Endothelial cell of umbilical vein (primary cell): ENCODE data around the gene ARID1B. TPM values are rescaled to one million over a fixed set of nuclear protein-coding genes. Genes with fewer than 3 reads are reported as not detected.

Experiments
- BruUV-seq: library from RNA; stranded (reverse); fragments of 400-500 nt; replicated peaks from 2 replicates; lab custom pipeline; 2021; lab: Mats Ljungman, UMichigan
- CTCF ChIA-PET: fragments of 300-600, 350-600 bp; sonication (Branson Sonifier 250); formaldehyde crosslinking; loops from one replicate; lab custom pipeline; 2021; ENCODE audit warnings: antibody characterized with exemption, inconsistent platforms; lab: Charles Lee
- POLR2A ChIA-PET: fragments of 300-600, 350-600 bp; sonication (Branson Sonifier 250); formaldehyde crosslinking; loops from one replicate; lab custom pipeline; 2021; ENCODE audit warnings: antibody characterized with exemption, inconsistent platforms; lab: Charles Lee
- DNase-seq: peaks from one replicate; pipeline ENCODE4 v3.0.0-alpha.2; 2011; ENCODE audit warnings: low read depth, low spot score
- FAIRE-seq: peaks from 2 replicates; lab custom pipeline; 2011; peaks lifted over from hg19 to GRCh38; lab: Jason Lieb, UNC
- H2AFZ ChIP-seq: 2 replicates; pipeline ENCODE4 v1.6.0; 2012; ENCODE audit warnings: low read depth, low read length, control low read depth, inconsistent platforms
- H3K27ac ChIP-seq: 2 replicates; pipeline ENCODE4 v1.5.1; 2011; ENCODE audit warnings: low read depth, mild to moderate bottlenecking, control low read depth, low read length, moderate library complexity; ENCODE audit not compliant: insufficient read depth
- H3K27me3 ChIP-seq, 2 experiments: 2 replicates each; pipeline versions ENCODE4 v1.6.0 to v1.6.1; 2011; ENCODE audit warnings: low read length in 2 of 2, mixed read lengths in 1 of 2; ENCODE audit not compliant: control insufficient read depth in 2 of 2, insufficient read depth in 2 of 2
- H3K36me3 ChIP-seq, 2 experiments: 2 replicates in 1 of 2; 3 replicates in 1 of 2; pipeline ENCODE4 v1.5.1; 2011; ENCODE audit warnings: low read length in 2 of 2, mild to moderate bottlenecking in 1 of 2, moderate library complexity in 1 of 2; ENCODE audit not compliant: control insufficient read depth in 2 of 2, insufficient read depth in 2 of 2; ENCODE audit errors: extremely low read depth in 1 of 2
- H3K4me1 ChIP-seq: 3 replicates; pipeline ENCODE4 v1.5.1; 2011; ENCODE audit warnings: mild to moderate bottlenecking, low read length; ENCODE audit not compliant: control insufficient read depth, insufficient read depth; ENCODE audit errors: extremely low read depth
- H3K4me2 ChIP-seq: 2 replicates; pipeline ENCODE4 v1.6.1; 2011; ENCODE audit warnings: low read length, control low read depth, mixed read lengths; ENCODE audit not compliant: insufficient read depth
- H3K4me3 ChIP-seq, 3 experiments: fragments of 200-600 bp in 1 of 3; sonication (generic), shearing (Covaris generic) in 1 of 3; replicated peaks in 1 of 3; 2 replicates each; pipeline ENCODE4 v1.5.1; 2011 to 2016; ENCODE audit warnings: control low read depth in 3 of 3, low read length in 3 of 3, mild to moderate bottlenecking in 2 of 3, inconsistent platforms in 1 of 3, low read depth in 1 of 3, moderate library complexity in 1 of 3; ENCODE audit not compliant: insufficient read depth in 1 of 3
- H3K79me2 ChIP-seq: 2 replicates; pipeline ENCODE4 v1.6.0; 2012; ENCODE audit warnings: low read length, inconsistent platforms; ENCODE audit not compliant: control insufficient read depth, insufficient read depth
- H3K9ac ChIP-seq: replicated peaks from 2 replicates; pipeline ENCODE3; 2011; ENCODE audit warnings: low read length, control low read depth; ENCODE audit not compliant: insufficient read depth; ENCODE audit errors: extremely low read depth
- H3K9me1 ChIP-seq: replicated peaks from 3 replicates; pipeline ENCODE4 v1.6.0; 2011; ENCODE audit warnings: mild to moderate bottlenecking, low read length; ENCODE audit not compliant: control insufficient read depth, insufficient read depth; ENCODE audit errors: extremely low read depth
- H3K9me3 ChIP-seq: replicated peaks from 2 replicates; pipeline ENCODE4 v1.5.1; 2012; ENCODE audit warnings: low read length, inconsistent platforms; ENCODE audit not compliant: control insufficient read depth, insufficient read depth
- H4K20me1 ChIP-seq: replicated peaks from 2 replicates; pipeline ENCODE3; 2011; ENCODE audit warnings: mild to moderate bottlenecking, low read length; ENCODE audit not compliant: control insufficient read depth, insufficient read depth; ENCODE audit errors: extremely low read depth
- CTCF ChIP-seq, 2 donors: IDR thresholded peaks; 1 replicate in 1 of 2; 2 replicates in 1 of 2; pipeline ENCODE4 v1.5.1; 2011; ENCODE audit warnings: low read length in 2 of 2, mild to moderate bottlenecking in 2 of 2, moderate library complexity in 2 of 2, control low read depth in 1 of 2, inconsistent platforms in 1 of 2, low read depth in 1 of 2; ENCODE audit not compliant: insufficient read depth in 1 of 2; ENCODE audit errors: extremely low read depth in 1 of 2
- EZH2 ChIP-seq: IDR thresholded peaks from 2 replicates; pipeline ENCODE4 v1.6.1; 2012; ENCODE audit warnings: borderline replicate concordance, low read depth, mild to moderate bottlenecking, moderate library complexity, low read length, inconsistent platforms; ENCODE audit not compliant: severe bottlenecking
- FOS ChIP-seq: IDR thresholded peaks from 2 replicates; pipeline ENCODE4 v1.6.1; 2011; ENCODE audit warnings: mild to moderate bottlenecking, low read length, moderate library complexity, borderline replicate concordance; ENCODE audit not compliant: insufficient read depth
- GATA2 ChIP-seq: IDR thresholded peaks from 2 replicates; pipeline ENCODE4 v1.7.0; 2011; ENCODE audit warnings: low read depth, mild to moderate bottlenecking, moderate library complexity, mixed read lengths, low read length; ENCODE audit not compliant: insufficient read length, insufficient read depth
- JUN ChIP-seq: IDR thresholded peaks from 2 replicates; pipeline ENCODE4 v1.6.1; 2011; ENCODE audit warnings: borderline replicate concordance, low read depth; ENCODE audit not compliant: insufficient read length, insufficient read depth
- MAX ChIP-seq: IDR thresholded peaks from 2 replicates; pipeline ENCODE4 v1.6.1; 2011; ENCODE audit not compliant: insufficient read depth, insufficient read length
- MYC ChIP-seq: IDR thresholded peaks from one replicate; pipeline ENCODE4 v1.6.1; 2011; ENCODE audit warnings: mild to moderate bottlenecking, low read depth, low read length
- POLR2A ChIP-seq: IDR thresholded peaks from 2 replicates; pipeline ENCODE4 v1.6.1; 2012; ENCODE audit warnings: low read depth, mild to moderate bottlenecking, control low read depth, low read length
- POLR2AphosphoS5 ChIP-seq: IDR thresholded peaks from 2 replicates; pipeline ENCODE4 v1.6.1; 2012; ENCODE audit warnings: low read depth, mild to moderate bottlenecking, control low read depth, low read length, moderate library complexity; ENCODE audit not compliant: insufficient read depth
- dilution Hi-C: fragments of 300-500 bp; cut with MboI; formaldehyde crosslinking; loops from one replicate; pipeline ENCODE4 v1.15.0; 2019; ENCODE audit warnings: low sequenced_read_pairs; ENCODE audit not compliant: extremely low pct_ligation_motif_present
- intact Hi-C: fragments of 100-400 bp; cut with micrococcal nuclease; formaldehyde crosslinking; loops from one replicate; pipeline ENCODE4 v1.10.0; 2022
- polyA plus RNA-seq, 4 experiments: library from polyadenylated mRNA; depleted of rRNA in 3 of 4; stranded (reverse) in 3 of 4; unstranded in 1 of 4; fragments of >200 nt; gene quantifications; 2 replicates each; pipeline versions ENCODE4 v1.2.1 to v1.2.3, GENCODE V29; 2011 to 2012; ENCODE audit warnings: missing spikeins in 1 of 4
- total RNA-seq: library from RNA; stranded (reverse); gene quantifications from 2 replicates; pipeline ENCODE4 v1.2.3, GENCODE V29; 2021

The ARID1B gene
- total and polyA plus RNA-seq, 2 donors (not counting 3 experiments of a cell fraction or from before 2014, with no cell fraction given): 21.8 to 89.5 TPM

- CTCF ChIA-PET: no interaction called here
- no peak overlapping the region for H3K4me3 ChIP-seq
Observed at GRCh38 chr6:156897907-156898531, 120.8 kb downstream of the ARID1B start.

More at GRCh38 chr6:156897907-156898531, 120.8 kb downstream of the ARID1B start:
- Histone ChIP-seq H2AFZ (no peak overlapping the region), H3K27ac (no peak overlapping the region), H3K9ac (no peak overlapping the region), H3K9me1 (no peaks in the 10 kb centered on the region), H3K79me2 (peaks cover 46% of the 10 kb centered on the region), H3K36me3 (no peaks in the 10 kb centered on the region), H3K4me1 (peaks cover 12% of the 10 kb centered on the region), H3K4me2 (no peak overlapping the region), H3K9me3 (no peaks in the 10 kb centered on the region), H3K27me3 (no peaks in the 10 kb centered on the region), H4K20me1 (peaks cover 4% of the 10 kb centered on the region)
- intact Hi-C loops (no loop called here), dilution Hi-C loops (no loop called here)
- POLR2A ChIA-PET: no interaction called here
- FAIRE-seq: no peak
- TF ChIP-seq FOS: no peak
- no peak for TF ChIP-seq EZH2
- no peak for TF ChIP-seq POLR2AphosphoS5
- TF ChIP-seq CTCF (IDR thresholded peaks at IDR 0.05; ENCODE audit: extremely low read depth in 1 of 2, insufficient read depth in 1 of 2, low read depth in 1 of 2, low read length in 2 of 2): no peak
- no peak for TF ChIP-seq GATA2
- TF ChIP-seq JUN: no peak
- TF ChIP-seq POLR2A: no peak
- no peak for TF ChIP-seq MYC
- TF ChIP-seq MAX: no peak
- BruUV-seq: no TSS peak
- DNase-seq: no peak
